Brain microvascular endothelial cell (primary cell): ENCODE measurements around the gene SSBP3.

Experiments
- DNase-seq: peaks from one replicate; pipeline ENCODE4 v3.0.0-alpha.2; 2020
- H3K27ac ChIP-seq: fragments of 250-450 bp; sonication (Bioruptor Pico); 2 replicates; pipeline ENCODE4 v1.5.1; 2020; ENCODE audit warnings: mild to moderate bottlenecking, moderate library complexity
- H3K27me3 ChIP-seq: fragments of 250-450 bp; sonication (Bioruptor Pico); replicated peaks from 2 replicates; pipeline ENCODE4 v1.5.1; 2020; ENCODE audit warnings: mild to moderate bottlenecking
- H3K36me3 ChIP-seq: fragments of 250-450 bp; sonication (Bioruptor Pico); replicated peaks from 2 replicates; pipeline ENCODE4 v1.5.1; 2020; ENCODE audit warnings: mild to moderate bottlenecking
- H3K4me3 ChIP-seq: 2 replicates; pipeline ENCODE4 v1.5.1; 2011; ENCODE audit warnings: low read depth, mild to moderate bottlenecking, control low read depth, low read length, moderate library complexity
- in situ Hi-C: cut with HindIII; loops from 2 replicates; pipeline ENCODE4 v1.10.0; 2017; ENCODE audit warnings: low sequenced_read_pairs, low pct_ligation_motif_present
- TF ChIP-seq, protein P1 (sequence below): IDR thresholded peaks from 2 replicates; pipeline ENCODE4 v1.5.1; 2011; ENCODE audit warnings: low read depth, mild to moderate bottlenecking, moderate library complexity, low read length, control low read depth, inconsistent platforms; ENCODE audit errors: missing control alignments

Gene SSBP3

DNA sequence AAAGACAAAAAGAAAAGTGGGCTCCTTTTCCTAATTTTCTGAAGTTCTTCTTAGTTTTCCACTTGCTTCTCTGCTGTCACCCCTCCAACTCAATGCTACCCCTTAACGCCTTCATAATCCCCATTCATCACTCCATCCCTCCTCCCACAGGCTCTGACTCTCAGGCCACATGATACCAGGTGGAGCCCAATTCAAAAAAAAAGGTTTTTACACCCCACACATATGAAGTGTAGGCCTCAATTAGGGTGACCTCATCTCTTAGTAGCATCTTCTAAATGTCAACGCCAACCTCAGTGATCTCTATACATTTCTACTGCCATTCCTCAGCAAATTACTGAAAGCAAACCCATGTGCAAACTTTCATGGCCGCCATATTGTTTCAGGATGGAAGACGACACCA lies 6.4 kb downstream of the SSBP3 start:
- no peak for DNase-seq
- in situ Hi-C loops: no loop called here

DNA sequence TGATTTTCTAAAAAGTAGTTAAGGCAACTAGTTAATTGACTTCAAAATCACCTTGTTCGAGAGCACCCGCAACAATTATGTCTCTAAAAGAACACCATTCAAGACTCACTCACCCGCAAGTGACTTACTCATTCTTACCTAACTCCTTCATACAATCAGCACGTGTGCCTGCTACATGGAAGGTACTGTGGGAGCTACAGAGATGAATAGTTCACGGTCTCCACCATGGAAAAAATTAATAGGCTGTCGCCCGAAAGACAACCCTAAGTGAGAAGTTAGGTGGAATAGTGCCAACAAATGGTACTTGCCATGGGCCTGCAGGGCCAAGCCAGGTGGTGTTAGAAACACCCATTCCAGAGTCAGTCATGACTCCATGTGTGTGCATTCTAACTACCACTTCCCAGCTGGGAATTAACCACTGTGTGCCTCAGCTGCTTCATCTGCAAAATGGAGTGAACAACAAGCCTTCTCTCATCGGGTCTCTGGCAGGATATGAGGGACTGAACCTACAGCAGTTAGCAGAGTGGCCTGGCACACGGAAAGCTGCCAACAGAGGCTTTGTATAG lies 7.1 kb downstream of the SSBP3 start:
- Histone ChIP-seq H3K27me3 (no peaks in the 10 kb centered on the region), H3K4me3 (no peak overlapping the region), H3K27ac (no peak overlapping the region), H3K36me3 (peaks cover 39% of the 10 kb centered on the region)
- TF ChIP-seq, protein P1, sequence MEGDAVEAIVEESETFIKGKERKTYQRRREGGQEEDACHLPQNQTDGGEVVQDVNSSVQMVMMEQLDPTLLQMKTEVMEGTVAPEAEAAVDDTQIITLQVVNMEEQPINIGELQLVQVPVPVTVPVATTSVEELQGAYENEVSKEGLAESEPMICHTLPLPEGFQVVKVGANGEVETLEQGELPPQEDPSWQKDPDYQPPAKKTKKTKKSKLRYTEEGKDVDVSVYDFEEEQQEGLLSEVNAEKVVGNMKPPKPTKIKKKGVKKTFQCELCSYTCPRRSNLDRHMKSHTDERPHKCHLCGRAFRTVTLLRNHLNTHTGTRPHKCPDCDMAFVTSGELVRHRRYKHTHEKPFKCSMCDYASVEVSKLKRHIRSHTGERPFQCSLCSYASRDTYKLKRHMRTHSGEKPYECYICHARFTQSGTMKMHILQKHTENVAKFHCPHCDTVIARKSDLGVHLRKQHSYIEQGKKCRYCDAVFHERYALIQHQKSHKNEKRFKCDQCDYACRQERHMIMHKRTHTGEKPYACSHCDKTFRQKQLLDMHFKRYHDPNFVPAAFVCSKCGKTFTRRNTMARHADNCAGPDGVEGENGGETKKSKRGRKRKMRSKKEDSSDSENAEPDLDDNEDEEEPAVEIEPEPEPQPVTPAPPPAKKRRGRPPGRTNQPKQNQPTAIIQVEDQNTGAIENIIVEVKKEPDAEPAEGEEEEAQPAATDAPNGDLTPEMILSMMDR: no peak
- no peak for DNase-seq
- in situ Hi-C loops: no loop called here

More for the DNA sequence above, 6.4 kb downstream of the SSBP3 start:
- H3K27ac ChIP-seq: no peak overlapping the region
- H3K27me3 ChIP-seq: no peaks in the 10 kb centered on the region
- TF ChIP-seq, protein P1: no peak
- H3K36me3 ChIP-seq: peaks cover 39% of the 10 kb centered on the region
- no peak overlapping the region for H3K4me3 ChIP-seq

DNA sequence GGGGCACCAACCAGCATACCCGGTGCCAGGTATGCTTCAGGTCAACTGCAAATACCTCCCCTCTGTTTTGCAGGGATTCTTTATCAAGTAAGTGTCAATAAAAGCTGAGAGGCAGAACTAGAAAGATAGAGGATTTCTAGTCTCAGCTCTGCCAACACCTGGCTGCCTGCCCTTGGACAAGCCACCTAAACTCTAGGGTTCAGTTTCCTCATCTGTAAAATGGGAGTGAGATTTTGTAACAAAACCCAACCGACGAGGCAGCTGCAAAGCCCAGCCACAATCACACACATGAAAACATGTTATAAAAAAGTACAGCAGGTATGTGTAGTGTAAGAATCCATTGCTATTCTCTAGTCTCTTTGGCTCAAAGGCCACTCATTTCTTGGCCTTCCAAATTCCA lies 8.2 kb downstream of the SSBP3 start:
- no peaks in the 10 kb centered on the region for H3K27me3 ChIP-seq
- DNase-seq: no peak
- H3K4me3 ChIP-seq: no peak overlapping the region
- peaks cover 42% of the 10 kb centered on the region for H3K36me3 ChIP-seq
- H3K27ac ChIP-seq: no peak overlapping the region
- TF ChIP-seq, protein P1: no peak
- in situ Hi-C loops: no loop called here

DNA sequence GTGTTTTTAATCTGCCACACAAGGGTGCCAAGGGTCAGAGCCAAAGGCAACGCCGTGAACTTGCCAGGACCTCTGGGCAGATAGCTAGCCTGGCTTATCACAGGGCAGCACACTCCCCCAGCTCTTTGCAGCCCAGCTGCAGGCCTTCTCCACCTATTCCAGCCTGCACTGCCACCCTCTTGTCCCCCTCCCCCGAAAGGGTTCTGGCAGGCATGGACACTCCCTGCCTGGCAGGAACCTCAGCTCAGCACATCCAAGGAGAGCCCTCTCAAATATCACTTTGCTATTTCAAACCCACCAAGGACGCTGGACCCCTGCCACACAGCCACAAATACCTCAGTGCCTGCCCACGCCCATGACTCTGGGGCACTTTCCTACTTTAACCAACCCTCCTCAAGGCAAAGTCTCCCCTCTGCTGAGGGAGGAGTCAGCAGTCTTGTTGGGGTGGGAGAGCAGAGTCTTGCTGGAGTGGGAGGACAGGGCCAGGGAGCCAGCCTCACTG lies 9.1 kb downstream of the SSBP3 start:
- in situ Hi-C loops: no loop called here
- H3K4me3 ChIP-seq: no peak overlapping the region
- H3K27me3 ChIP-seq: no peaks in the 10 kb centered on the region
- H3K36me3 ChIP-seq: peaks cover 51% of the 10 kb centered on the region
- H3K27ac ChIP-seq: no peak overlapping the region
- TF ChIP-seq, protein P1: no peak
- no peak for DNase-seq

DNA sequence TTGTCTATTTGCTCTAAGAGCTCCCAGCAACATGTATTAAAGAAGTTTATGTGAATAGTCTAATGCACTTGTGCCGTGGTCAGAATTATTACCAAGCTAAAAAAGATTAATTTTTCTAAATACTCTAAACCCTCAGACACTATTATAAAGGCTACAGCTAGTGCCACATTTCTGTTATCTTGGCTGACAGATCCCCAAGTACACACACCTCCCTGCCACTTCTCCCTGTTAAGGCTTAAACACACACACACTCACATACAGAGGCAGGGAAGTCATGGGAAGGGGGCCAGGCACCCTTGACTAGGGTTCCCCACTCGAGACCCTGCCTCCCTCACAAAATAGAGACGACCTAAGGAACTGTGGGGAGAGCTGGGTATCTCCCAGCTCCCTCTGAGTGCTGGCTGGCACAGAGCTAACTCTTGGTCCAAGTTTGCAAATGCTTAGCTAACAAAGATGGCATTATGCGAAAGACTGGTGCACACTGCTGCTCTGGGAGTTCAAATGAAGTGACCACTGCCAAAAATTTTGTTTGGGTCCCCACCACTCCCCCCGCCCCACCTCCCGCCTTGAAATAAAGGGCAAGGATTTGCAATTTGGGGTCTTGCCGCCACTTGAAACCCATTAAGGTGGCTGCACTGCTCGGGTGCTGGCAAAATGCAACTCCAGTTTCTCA lies 9.8 kb downstream of the SSBP3 start:
- DNase-seq: no peak
- Histone ChIP-seq H3K27ac (no peak overlapping the region), H3K27me3 (no peaks in the 10 kb centered on the region), H3K36me3 (peaks cover 52% of the 10 kb centered on the region), H3K4me3 (no peak overlapping the region)
- TF ChIP-seq, protein P1: no peak
- in situ Hi-C loops: no loop called here
